Breast epithelium (tissue), 3 donors: ENCODE measurements around the gene MON2.

Experiments used
- POLR2A ChIP-seq: fragments of 450-650 bp; IDR thresholded peaks from one replicate; pipeline ENCODE4 v1.6.1; 2016; ENCODE audit warnings: antibody characterized with exemption, mild to moderate bottlenecking, moderate library complexity
- TF ChIP-seq, protein P1 (sequence below), 3 donors: fragments of 450-650 bp; IDR thresholded peaks; one replicate each; pipeline ENCODE4 v1.5.1; 2016 to 2017; ENCODE audit warnings: antibody characterized with exemption in 3 of 3, mild to moderate bottlenecking in 3 of 3, moderate library complexity in 3 of 3

DNA sequence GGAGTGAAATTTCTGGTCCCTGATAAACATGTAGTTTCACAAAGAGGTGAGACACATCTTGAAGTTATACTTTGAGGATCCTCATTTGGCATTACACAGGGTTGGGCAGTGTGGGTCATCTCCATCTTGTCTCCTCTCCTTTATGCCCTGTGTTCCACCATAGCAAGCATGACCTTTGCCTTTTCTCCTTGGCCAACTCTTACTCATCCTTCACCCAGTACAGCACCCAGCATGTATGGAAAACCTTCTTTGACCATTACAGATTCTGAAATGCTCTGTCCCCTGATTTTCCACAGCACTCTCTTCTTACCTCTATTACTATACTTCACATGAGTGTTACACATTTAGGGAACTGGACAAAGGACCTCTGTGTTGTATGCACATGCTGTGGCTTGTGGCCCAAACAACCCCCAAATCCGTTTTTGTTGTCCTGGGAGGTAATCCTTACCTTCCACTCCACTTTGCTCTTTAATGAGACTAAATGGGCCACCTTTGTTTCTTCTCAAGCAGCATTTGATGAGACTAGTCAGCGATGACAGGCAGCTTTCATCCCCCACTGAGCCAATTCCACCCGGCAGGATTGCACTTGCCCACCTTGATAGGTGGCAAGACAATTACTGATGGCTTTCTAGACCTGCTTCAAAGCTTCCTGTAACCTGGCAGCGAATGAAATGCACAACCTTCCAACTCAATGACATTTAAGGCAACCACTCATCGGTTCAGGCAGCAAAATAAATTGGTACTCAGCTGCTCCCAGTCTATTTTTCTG, 163.5 kb downstream of the MON2 start:
- TF ChIP-seq, protein P1, sequence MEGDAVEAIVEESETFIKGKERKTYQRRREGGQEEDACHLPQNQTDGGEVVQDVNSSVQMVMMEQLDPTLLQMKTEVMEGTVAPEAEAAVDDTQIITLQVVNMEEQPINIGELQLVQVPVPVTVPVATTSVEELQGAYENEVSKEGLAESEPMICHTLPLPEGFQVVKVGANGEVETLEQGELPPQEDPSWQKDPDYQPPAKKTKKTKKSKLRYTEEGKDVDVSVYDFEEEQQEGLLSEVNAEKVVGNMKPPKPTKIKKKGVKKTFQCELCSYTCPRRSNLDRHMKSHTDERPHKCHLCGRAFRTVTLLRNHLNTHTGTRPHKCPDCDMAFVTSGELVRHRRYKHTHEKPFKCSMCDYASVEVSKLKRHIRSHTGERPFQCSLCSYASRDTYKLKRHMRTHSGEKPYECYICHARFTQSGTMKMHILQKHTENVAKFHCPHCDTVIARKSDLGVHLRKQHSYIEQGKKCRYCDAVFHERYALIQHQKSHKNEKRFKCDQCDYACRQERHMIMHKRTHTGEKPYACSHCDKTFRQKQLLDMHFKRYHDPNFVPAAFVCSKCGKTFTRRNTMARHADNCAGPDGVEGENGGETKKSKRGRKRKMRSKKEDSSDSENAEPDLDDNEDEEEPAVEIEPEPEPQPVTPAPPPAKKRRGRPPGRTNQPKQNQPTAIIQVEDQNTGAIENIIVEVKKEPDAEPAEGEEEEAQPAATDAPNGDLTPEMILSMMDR (IDR thresholded peaks at IDR 0.05) = no peak
- TF ChIP-seq POLR2A = no peak
